Body of pancreas (tissue), 4 donors: ENCODE results near the gene TTC3.

Experiments
- POLR2A ChIP-seq, 3 donors: fragments of 450-650 bp; IDR thresholded peaks; one replicate each; pipeline ENCODE4 v1.6.1; 2016; ENCODE audit warnings: antibody characterized with exemption in 3 of 3, mild to moderate bottlenecking in 2 of 3
- TF ChIP-seq, protein P1 (sequence below), 7 experiments: fragments of 450-650 bp in 4 of 7; fragments of 200-600 bp in 3 of 7; sonication (generic) in 3 of 7; IDR thresholded peaks; one replicate each; pipeline ENCODE4 v1.5.1; 2016 to 2019; ENCODE audit warnings: antibody characterized with exemption in 7 of 7

DNA sequence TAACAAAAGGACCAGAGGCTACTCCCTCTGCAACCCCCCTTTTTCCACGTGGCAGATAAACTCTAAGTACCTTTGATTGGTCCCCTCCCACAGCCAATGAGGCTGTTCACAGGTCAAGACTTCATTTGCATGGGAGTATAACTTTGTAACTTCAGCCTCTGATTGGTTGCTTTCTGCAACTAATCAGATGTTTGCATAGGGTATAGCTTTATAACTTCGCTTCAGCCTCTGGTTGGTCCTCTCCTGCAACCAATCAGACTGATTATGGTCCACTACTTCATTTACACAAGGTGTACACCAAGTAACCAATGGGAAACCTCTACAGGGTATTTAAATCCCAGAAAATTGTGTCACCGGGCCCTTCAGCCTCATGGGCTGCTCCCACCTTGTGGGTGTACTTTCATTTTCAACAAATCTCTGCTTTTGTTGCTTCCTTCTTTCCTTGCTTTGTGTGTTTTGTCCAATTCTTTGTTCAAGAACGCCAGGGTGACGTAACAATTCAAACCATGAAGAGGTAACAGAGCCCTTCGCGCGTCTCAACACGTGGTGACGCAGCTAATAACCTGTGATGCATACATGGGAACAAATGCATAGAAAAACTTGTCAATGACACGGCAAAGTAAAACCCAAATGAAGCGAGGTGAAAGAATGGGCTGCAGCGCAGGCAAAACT lies 146.8 kb downstream of the TTC3 start:
- TF ChIP-seq, protein P1, sequence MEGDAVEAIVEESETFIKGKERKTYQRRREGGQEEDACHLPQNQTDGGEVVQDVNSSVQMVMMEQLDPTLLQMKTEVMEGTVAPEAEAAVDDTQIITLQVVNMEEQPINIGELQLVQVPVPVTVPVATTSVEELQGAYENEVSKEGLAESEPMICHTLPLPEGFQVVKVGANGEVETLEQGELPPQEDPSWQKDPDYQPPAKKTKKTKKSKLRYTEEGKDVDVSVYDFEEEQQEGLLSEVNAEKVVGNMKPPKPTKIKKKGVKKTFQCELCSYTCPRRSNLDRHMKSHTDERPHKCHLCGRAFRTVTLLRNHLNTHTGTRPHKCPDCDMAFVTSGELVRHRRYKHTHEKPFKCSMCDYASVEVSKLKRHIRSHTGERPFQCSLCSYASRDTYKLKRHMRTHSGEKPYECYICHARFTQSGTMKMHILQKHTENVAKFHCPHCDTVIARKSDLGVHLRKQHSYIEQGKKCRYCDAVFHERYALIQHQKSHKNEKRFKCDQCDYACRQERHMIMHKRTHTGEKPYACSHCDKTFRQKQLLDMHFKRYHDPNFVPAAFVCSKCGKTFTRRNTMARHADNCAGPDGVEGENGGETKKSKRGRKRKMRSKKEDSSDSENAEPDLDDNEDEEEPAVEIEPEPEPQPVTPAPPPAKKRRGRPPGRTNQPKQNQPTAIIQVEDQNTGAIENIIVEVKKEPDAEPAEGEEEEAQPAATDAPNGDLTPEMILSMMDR (IDR thresholded peaks at IDR 0.05): no peak
- TF ChIP-seq POLR2A (IDR thresholded peaks at IDR 0.05): no peak
